Liver (tissue), 9 donors: ENCODE measurements around the gene LRGUK. TPM values are rescaled to one million over a fixed set of nuclear protein-coding genes. Genes with fewer than 3 reads are reported as not detected.
"Not testable (repeated sequence)": the region's sequence is repeated elsewhere in the genome, so short reads cannot be mapped to it uniquely, and the experiment has no call there.

Experiments used
- DNase-seq: peaks from one replicate; pipeline ENCODE4 v3.0.0-alpha.2; 2017; ENCODE audit warnings: low spot score
- H3K27ac ChIP-seq, 2 donors: one replicate each; pipeline ENCODE4 v1.7.0; 2013; ENCODE audit warnings: inconsistent platforms in 2 of 2, low read length in 2 of 2, control low read depth in 1 of 2, low read depth in 1 of 2, mild to moderate bottlenecking in 1 of 2
- H3K27me3 ChIP-seq, 4 donors: one replicate each; pipeline versions ENCODE4 v1.6.1 to v1.7.0; 2013; ENCODE audit warnings: low read length in 3 of 4, inconsistent platforms in 1 of 4, mild to moderate bottlenecking in 1 of 4, moderate library complexity in 1 of 4; ENCODE audit not compliant: control insufficient read depth in 4 of 4, insufficient read depth in 4 of 4
- H3K36me3 ChIP-seq, 4 donors: one replicate each; pipeline versions ENCODE4 v1.6.1 to v1.7.0; 2013; ENCODE audit warnings: low read length in 3 of 4, mild to moderate bottlenecking in 3 of 4, low read depth in 1 of 4, moderate library complexity in 1 of 4; ENCODE audit not compliant: control insufficient read depth in 4 of 4, insufficient read depth in 3 of 4
- H3K4me1 ChIP-seq, 4 donors: one replicate each; pipeline versions ENCODE4 v1.6.1 to v1.7.0; 2013; ENCODE audit warnings: low read length in 3 of 4, mild to moderate bottlenecking in 3 of 4, moderate library complexity in 1 of 4; ENCODE audit not compliant: control insufficient read depth in 4 of 4, insufficient read depth in 4 of 4
- H3K4me3 ChIP-seq, 3 donors: one replicate each; pipeline versions ENCODE4 v1.6.1 to v1.7.0; 2013; ENCODE audit warnings: low read length in 3 of 3, control low read depth in 1 of 3, low read depth in 1 of 3, mild to moderate bottlenecking in 1 of 3
- H3K9ac ChIP-seq, 2 donors: one replicate each; pipeline ENCODE4 v1.7.0; 2013; ENCODE audit warnings: low read length in 2 of 2, mild to moderate bottlenecking in 2 of 2, moderate library complexity in 2 of 2, control low read depth in 1 of 2, low read depth in 1 of 2
- H3K9me3 ChIP-seq, 4 donors: one replicate each; pipeline versions ENCODE4 v1.6.1 to v1.7.0; 2013; ENCODE audit warnings: low read length in 3 of 4; ENCODE audit not compliant: control insufficient read depth in 4 of 4
- ATF3 ChIP-seq: IDR thresholded peaks from 2 replicates; pipeline ENCODE4 v1.6.1; 2016; ENCODE audit warnings: antibody characterized with exemption
- CTCF ChIP-seq: fragments of 150-350 bp; IDR thresholded peaks from 2 replicates; pipeline ENCODE4 v1.5.1; 2017; ENCODE audit warnings: improper control_type of control experiment, low read depth, low read length; ENCODE audit not compliant: missing input control
- EGR1 ChIP-seq, 2 donors: IDR thresholded peaks; 2 replicates each; pipeline ENCODE4 v1.6.1; 2016 to 2018; ENCODE audit warnings: antibody characterized with exemption in 2 of 2, low read depth in 2 of 2
- FOXA1 ChIP-seq: IDR thresholded peaks from 2 replicates; pipeline ENCODE4 v1.6.1; 2016; ENCODE audit warnings: antibody characterized with exemption
- FOXA2 ChIP-seq: IDR thresholded peaks from 2 replicates; pipeline ENCODE4 v1.6.1; 2016; ENCODE audit warnings: antibody characterized with exemption
- GABPA ChIP-seq, 2 donors: IDR thresholded peaks in 1 of 2; conservative IDR thresholded peaks in 1 of 2; 2 replicates each; pipeline ENCODE4 v1.6.1; 2016; ENCODE audit warnings: antibody characterized with exemption in 2 of 2, mild to moderate bottlenecking in 1 of 2, moderate library complexity in 1 of 2
- HNF4A ChIP-seq, 2 donors: conservative IDR thresholded peaks; 2 replicates each; pipeline ENCODE4 v1.6.1; 2016; ENCODE audit warnings: antibody characterized with exemption in 2 of 2, mild to moderate bottlenecking in 2 of 2
- HNF4G ChIP-seq: IDR thresholded peaks from 2 replicates; pipeline ENCODE4 v1.6.1; 2016; ENCODE audit warnings: antibody characterized with exemption
- JUND ChIP-seq, 2 donors: IDR thresholded peaks; 2 replicates each; pipeline ENCODE4 v1.6.1; 2016; ENCODE audit warnings: antibody characterized with exemption in 2 of 2
- MAX ChIP-seq: IDR thresholded peaks from 2 replicates; pipeline ENCODE4 v1.6.1; 2016; ENCODE audit warnings: antibody characterized with exemption
- NR2F2 ChIP-seq: IDR thresholded peaks from 2 replicates; pipeline ENCODE4 v1.6.1; 2016; ENCODE audit warnings: antibody characterized with exemption
- RAD21 ChIP-seq, 2 donors: IDR thresholded peaks; 2 replicates each; pipeline ENCODE4 v1.6.1; 2016; ENCODE audit warnings: antibody characterized with exemption in 2 of 2, mild to moderate bottlenecking in 2 of 2
- REST ChIP-seq: IDR thresholded peaks from 2 replicates; pipeline ENCODE4 v1.6.1; 2016; ENCODE audit warnings: antibody characterized with exemption, mild to moderate bottlenecking
- RXRA ChIP-seq, 2 donors: IDR thresholded peaks; 2 replicates each; pipeline ENCODE4 v1.6.1; 2017 to 2018; ENCODE audit warnings: antibody characterized with exemption in 2 of 2, mild to moderate bottlenecking in 1 of 2
- SP1 ChIP-seq: IDR thresholded peaks from 2 replicates; pipeline ENCODE4 v1.6.1; 2018; ENCODE audit warnings: antibody characterized with exemption, mild to moderate bottlenecking
- TAF1 ChIP-seq: conservative IDR thresholded peaks from 2 replicates; pipeline ENCODE4 v1.6.1; 2016; ENCODE audit warnings: antibody characterized with exemption, mild to moderate bottlenecking
- YY1 ChIP-seq: IDR thresholded peaks from 2 replicates; pipeline ENCODE4 v1.6.1; 2016; ENCODE audit warnings: antibody characterized with exemption, mild to moderate bottlenecking
- ZBTB33 ChIP-seq: IDR thresholded peaks from 2 replicates; pipeline ENCODE4 v1.6.1; 2016; ENCODE audit warnings: antibody characterized with exemption
- WGBS: extraction: QIAGEN DNeasy Blood & Tissue Kit; methylation state at CpG from one replicate; pipeline ENCODE4 v1.1.7; 2013; 5-methylcytosine and 5-hydroxymethylcytosine counted together
- polyA plus RNA-seq, 2 donors: library from polyadenylated mRNA; stranded (reverse) in 1 of 2; unstranded in 1 of 2; fragments of 200-250 nt in 1 of 2; fragments of >200 nt in 1 of 2; fragmentation: Nextera tagmentation in 1 of 2; extraction: Ambion mirVana in 1 of 2; gene quantifications; one replicate each; pipeline versions ENCODE4 v1.2.1 to v1.2.3, GENCODE V29; 2013 to 2015
- total RNA-seq, 2 donors: library from RNA; depleted of rRNA; stranded (reverse); fragments of >200 nt; gene quantifications; one replicate each; pipeline ENCODE4 v1.2.3, GENCODE V29; 2014
- donor health status: healthy.
- donor health status: healthy.
- donor health status: healthy.
- donor health status: healthy.
- donor health status: healthy.

The LRGUK gene
- total and polyA plus RNA-seq, 4 donors: 0.03 to 0.50 (median 0.12) TPM

GRCh38 chr7:134293002-134293740, 166.0 kb downstream of the LRGUK start:
- WGBS: 63% methylated on average over 12 of the region's 12 CpGs
- H3K27me3 ChIP-seq: no peaks in the 10 kb centered on the region
- no peak overlapping the region for H3K9ac ChIP-seq
- no peak for DNase-seq
- H3K4me1 ChIP-seq: peaks cover 2 to 10% (median 8%) of the 10 kb centered on the region in 4 donors
- H3K4me3 ChIP-seq: no peak overlapping the region
- TF ChIP-seq REST (peak; percentile 20), EGR1 (IDR thresholded peaks at IDR 0.05; ENCODE audit: low read depth in 2 of 2) (peak in 1 of 2 donors; percentile 12), SP1 (peak; percentile 96), JUND (IDR thresholded peaks at IDR 0.05) (peak in 1 of 2 donors; percentile 57), FOXA2 (peak; percentile 58), HNF4G (peak; percentile 71), GABPA (IDR thresholded peaks at IDR 0.05 in 1 of 2, conservative IDR thresholded peaks at IDR 0.05 in 1 of 2) (peak in 1 of 2 donors; percentile 43), RAD21 (IDR thresholded peaks at IDR 0.05) (peak; percentile 47 to 69), MAX (no peak), TAF1 (no peak), HNF4A (conservative IDR thresholded peaks at IDR 0.05) (peak; percentile 84 to 89), CTCF (no peak), NR2F2 (no peak), ZBTB33 (peak; percentile 50), ATF3 (no peak), RXRA (IDR thresholded peaks at IDR 0.05) (peak; percentile 80 to 85), YY1 (peak; percentile 44), FOXA1 (no peak)
- peak overlapping the region; percentile 19 to 26 for H3K27ac ChIP-seq
- H3K9me3 ChIP-seq: no peaks in the 10 kb centered on the region
- H3K36me3 ChIP-seq: peaks cover 9 to 28% (median 20%) of the 10 kb centered on the region in 4 donors

- DNase-seq, H3K4me3 ChIP-seq, H3K9me3 ChIP-seq, H3K27ac ChIP-seq, H3K9ac ChIP-seq, H3K27me3 ChIP-seq: not testable (repeated sequence)
- Histone ChIP-seq H3K36me3 (peaks cover 11 to 41% (median 37%) of the 10 kb centered on the region in 4 donors), H3K4me1 (peaks cover 2 to 10% (median 8%) of the 10 kb centered on the region in 4 donors)
- 91% methylated on average over 7 of the region's 7 CpGs for WGBS
Observed at GRCh38 chr7:134295982-134296381, 168.8 kb downstream of the LRGUK start.
